Body of pancreas (tissue), 4 donors: Measurements from ENCODE around the gene ADGRV1.

Source experiments
- POLR2A ChIP-seq, 3 donors: fragments of 450-650 bp; IDR thresholded peaks; one replicate each; pipeline ENCODE4 v1.6.1; 2016; ENCODE audit warnings: antibody characterized with exemption in 3 of 3, mild to moderate bottlenecking in 2 of 3
- TF ChIP-seq, protein P1 (sequence below), 7 experiments: fragments of 450-650 bp in 4 of 7; fragments of 200-600 bp in 3 of 7; sonication (generic) in 3 of 7; IDR thresholded peaks; one replicate each; pipeline ENCODE4 v1.5.1; 2016 to 2019; ENCODE audit warnings: antibody characterized with exemption in 7 of 7

DNA sequence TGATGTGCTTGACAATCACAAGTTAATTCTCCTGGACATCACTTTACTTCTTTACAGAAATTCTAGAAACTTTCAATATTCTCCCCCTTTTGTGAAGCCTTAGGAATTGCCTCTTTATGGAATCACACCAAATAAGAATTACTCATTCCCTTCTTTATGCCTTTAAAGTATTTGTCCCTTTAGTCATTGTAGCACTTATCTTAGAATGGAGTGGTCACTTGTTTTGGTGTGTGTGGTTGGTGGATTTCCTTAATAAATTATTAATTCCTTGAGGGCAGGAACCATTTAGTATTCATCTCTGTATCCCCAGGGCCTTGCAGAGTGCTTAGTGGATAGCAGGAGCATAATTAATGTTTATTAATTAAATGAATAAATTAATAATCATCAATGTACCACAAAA, 517.5 kb downstream of the ADGRV1 start:
- TF ChIP-seq, protein P1, sequence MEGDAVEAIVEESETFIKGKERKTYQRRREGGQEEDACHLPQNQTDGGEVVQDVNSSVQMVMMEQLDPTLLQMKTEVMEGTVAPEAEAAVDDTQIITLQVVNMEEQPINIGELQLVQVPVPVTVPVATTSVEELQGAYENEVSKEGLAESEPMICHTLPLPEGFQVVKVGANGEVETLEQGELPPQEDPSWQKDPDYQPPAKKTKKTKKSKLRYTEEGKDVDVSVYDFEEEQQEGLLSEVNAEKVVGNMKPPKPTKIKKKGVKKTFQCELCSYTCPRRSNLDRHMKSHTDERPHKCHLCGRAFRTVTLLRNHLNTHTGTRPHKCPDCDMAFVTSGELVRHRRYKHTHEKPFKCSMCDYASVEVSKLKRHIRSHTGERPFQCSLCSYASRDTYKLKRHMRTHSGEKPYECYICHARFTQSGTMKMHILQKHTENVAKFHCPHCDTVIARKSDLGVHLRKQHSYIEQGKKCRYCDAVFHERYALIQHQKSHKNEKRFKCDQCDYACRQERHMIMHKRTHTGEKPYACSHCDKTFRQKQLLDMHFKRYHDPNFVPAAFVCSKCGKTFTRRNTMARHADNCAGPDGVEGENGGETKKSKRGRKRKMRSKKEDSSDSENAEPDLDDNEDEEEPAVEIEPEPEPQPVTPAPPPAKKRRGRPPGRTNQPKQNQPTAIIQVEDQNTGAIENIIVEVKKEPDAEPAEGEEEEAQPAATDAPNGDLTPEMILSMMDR (IDR thresholded peaks at IDR 0.05) = no peak
- TF ChIP-seq POLR2A (IDR thresholded peaks at IDR 0.05) = no peak
